SK-N-SH treated with all-trans-retinoic acid at 6 μM for 48 hours (cell line): ENCODE measurements around the gene VWA5A.

ENCODE experiments used
- ATAC-seq: fragments of 200-7000 bp; cut with Tn5 transposase; 3 replicates; pipeline ENCODE4 v1.9.1; 2020; ENCODE audit warnings: mild to moderate bottlenecking, moderate library complexity
- ARNTL ChIP-seq: fragments of 450-650 bp; formaldehyde crosslinking; IDR thresholded peaks from 2 replicates; pipeline ENCODE4 v1.5.0; 2020; ENCODE audit warnings: low read depth, mild to moderate bottlenecking, moderate library complexity, borderline replicate concordance
- BACH2 ChIP-seq: fragments of 250-450 bp; sonication (Bioruptor Pico); IDR thresholded peaks from 2 replicates; pipeline ENCODE4 v1.9.0; 2021; ENCODE audit warnings: mild to moderate bottlenecking, borderline replicate concordance
- CSDC2 ChIP-seq: fragments of 250-450 bp; sonication (Bioruptor Pico); IDR thresholded peaks from 2 replicates; pipeline ENCODE4 v1.5.0; 2020; ENCODE audit warnings: mild to moderate bottlenecking, moderate library complexity
- ESRRG ChIP-seq: fragments of 250-450 bp; sonication (Bioruptor Pico); IDR thresholded peaks from 2 replicates; pipeline ENCODE4 v1.6.1; 2021; ENCODE audit warnings: mild to moderate bottlenecking
- GLIS3 ChIP-seq: fragments of 250-450 bp; sonication (Bioruptor Pico); IDR thresholded peaks from 2 replicates; pipeline ENCODE4 v1.5.0; 2020; ENCODE audit warnings: mild to moderate bottlenecking, moderate library complexity
- ISL1 ChIP-seq: fragments of 250-450 bp; sonication (Bioruptor Pico); IDR thresholded peaks from 2 replicates; pipeline ENCODE4 v2.1.2; 2022; ENCODE audit warnings: mild to moderate bottlenecking, moderate library complexity
- OSR1 ChIP-seq: fragments of 250-450 bp; sonication (Bioruptor Pico); IDR thresholded peaks from 2 replicates; pipeline ENCODE4 v1.8.0; 2022; ENCODE audit warnings: moderate library complexity, mild to moderate bottlenecking, inconsistent platforms
- PATZ1 ChIP-seq: fragments of 250-450 bp; sonication (Bioruptor Pico); IDR thresholded peaks from 2 replicates; pipeline ENCODE4 v1.8.0; 2020; ENCODE audit warnings: mild to moderate bottlenecking, moderate library complexity, borderline replicate concordance
- PPARA ChIP-seq: fragments of 250-450 bp; sonication (Bioruptor Pico); IDR thresholded peaks from 2 replicates; pipeline ENCODE4 v1.5.0; 2020; ENCODE audit warnings: mild to moderate bottlenecking, borderline replicate concordance
- RARB ChIP-seq: fragments of 250-450 bp; sonication (Bioruptor Pico); IDR thresholded peaks from 2 replicates; pipeline ENCODE4 v1.8.0; 2021; ENCODE audit warnings: mild to moderate bottlenecking, moderate library complexity
- SNAI2 ChIP-seq: fragments of 250-450 bp; sonication (Bioruptor Pico); IDR thresholded peaks from 2 replicates; pipeline ENCODE4 v1.5.0; 2020; ENCODE audit warnings: mild to moderate bottlenecking, moderate library complexity
- TCF4 ChIP-seq: fragments of 250-450 bp; sonication (Bioruptor Pico); IDR thresholded peaks from 2 replicates; pipeline ENCODE4 v1.8.0; 2021; ENCODE audit warnings: mild to moderate bottlenecking, moderate library complexity, borderline replicate concordance
- TOX ChIP-seq: fragments of 250-450 bp; sonication (Bioruptor Pico); IDR thresholded peaks from 2 replicates; pipeline ENCODE4 v1.8.0; 2021; ENCODE audit warnings: mild to moderate bottlenecking, moderate library complexity, borderline replicate concordance
- ZC3H10 ChIP-seq: fragments of 250-450 bp; sonication (Bioruptor Pico); IDR thresholded peaks from 2 replicates; pipeline ENCODE4 v1.5.1; 2021; ENCODE audit warnings: mild to moderate bottlenecking, moderate library complexity
- ZFP3 ChIP-seq: fragments of 250-450 bp; sonication (Bioruptor Pico); IDR thresholded peaks from 2 replicates; pipeline ENCODE4 v1.5.0; 2020; ENCODE audit warnings: mild to moderate bottlenecking, moderate library complexity
- ZFP30 ChIP-seq: fragments of 450-650 bp; formaldehyde crosslinking; IDR thresholded peaks from 2 replicates; pipeline ENCODE4 v1.5.0; 2022; ENCODE audit warnings: mild to moderate bottlenecking, moderate library complexity
- ZNF565 ChIP-seq: fragments of 450-650 bp; formaldehyde crosslinking; conservative IDR thresholded peaks from 2 replicates; pipeline ENCODE4 v1.5.0; 2020; ENCODE audit warnings: low read depth, mild to moderate bottlenecking, moderate library complexity
- ZNF70 ChIP-seq: fragments of 450-650 bp; formaldehyde crosslinking; IDR thresholded peaks from 2 replicates; pipeline ENCODE4 v1.5.0; 2020; ENCODE audit warnings: mild to moderate bottlenecking, moderate library complexity
- ZNF8 ChIP-seq: fragments of 450-650 bp; formaldehyde crosslinking; IDR thresholded peaks from 2 replicates; pipeline ENCODE4 v1.5.0; 2020; ENCODE audit warnings: mild to moderate bottlenecking, moderate library complexity
- TF ChIP-seq, protein P1 (sequence below): fragments of 250-450 bp; sonication (Bioruptor Pico); IDR thresholded peaks from 2 replicates; pipeline ENCODE4 v1.5.0; 2020; ENCODE audit warnings: mild to moderate bottlenecking, moderate library complexity
- TF ChIP-seq, protein P2 (sequence below): fragments of 250-450 bp; sonication (Bioruptor Pico); IDR thresholded peaks from 2 replicates; pipeline ENCODE4 v1.5.1; 2021; ENCODE audit warnings: mild to moderate bottlenecking, moderate library complexity
- TF ChIP-seq, protein P3 (sequence below): fragments of 250-450 bp; sonication (Bioruptor Pico); IDR thresholded peaks from 2 replicates; pipeline ENCODE4 v1.5.1; 2020; ENCODE audit warnings: low read depth, mild to moderate bottlenecking, moderate library complexity

The VWA5A gene

GRCh38 chr11:124115782-124116616 is 749 bp downstream of the VWA5A start:
- ATAC-seq, result peak; percentile 65
- no peak for TF ChIP-seq ESRRG (CRISPR knock-in tag)
- TF ChIP-seq SNAI2 (CRISPR knock-in tag), result no peak
- TF ChIP-seq ZNF8 (CRISPR knock-in tag), result no peak
- TF ChIP-seq ZFP30, result no peak
- TF ChIP-seq CSDC2 (CRISPR knock-in tag), result no peak
- TF ChIP-seq PPARA (CRISPR knock-in tag), result no peak
- no peak for TF ChIP-seq ZNF565 (CRISPR knock-in tag)
- TF ChIP-seq, protein P1, sequence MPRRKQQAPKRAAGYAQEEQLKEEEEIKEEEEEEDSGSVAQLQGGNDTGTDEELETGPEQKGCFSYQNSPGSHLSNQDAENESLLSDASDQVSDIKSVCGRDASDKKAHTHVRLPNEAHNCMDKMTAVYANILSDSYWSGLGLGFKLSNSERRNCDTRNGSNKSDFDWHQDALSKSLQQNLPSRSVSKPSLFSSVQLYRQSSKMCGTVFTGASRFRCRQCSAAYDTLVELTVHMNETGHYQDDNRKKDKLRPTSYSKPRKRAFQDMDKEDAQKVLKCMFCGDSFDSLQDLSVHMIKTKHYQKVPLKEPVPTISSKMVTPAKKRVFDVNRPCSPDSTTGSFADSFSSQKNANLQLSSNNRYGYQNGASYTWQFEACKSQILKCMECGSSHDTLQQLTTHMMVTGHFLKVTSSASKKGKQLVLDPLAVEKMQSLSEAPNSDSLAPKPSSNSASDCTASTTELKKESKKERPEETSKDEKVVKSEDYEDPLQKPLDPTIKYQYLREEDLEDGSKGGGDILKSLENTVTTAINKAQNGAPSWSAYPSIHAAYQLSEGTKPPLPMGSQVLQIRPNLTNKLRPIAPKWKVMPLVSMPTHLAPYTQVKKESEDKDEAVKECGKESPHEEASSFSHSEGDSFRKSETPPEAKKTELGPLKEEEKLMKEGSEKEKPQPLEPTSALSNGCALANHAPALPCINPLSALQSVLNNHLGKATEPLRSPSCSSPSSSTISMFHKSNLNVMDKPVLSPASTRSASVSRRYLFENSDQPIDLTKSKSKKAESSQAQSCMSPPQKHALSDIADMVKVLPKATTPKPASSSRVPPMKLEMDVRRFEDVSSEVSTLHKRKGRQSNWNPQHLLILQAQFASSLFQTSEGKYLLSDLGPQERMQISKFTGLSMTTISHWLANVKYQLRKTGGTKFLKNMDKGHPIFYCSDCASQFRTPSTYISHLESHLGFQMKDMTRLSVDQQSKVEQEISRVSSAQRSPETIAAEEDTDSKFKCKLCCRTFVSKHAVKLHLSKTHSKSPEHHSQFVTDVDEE (CRISPR knock-in tag), result no peak
- no peak for TF ChIP-seq ARNTL (CRISPR knock-in tag)
- no peak for TF ChIP-seq BACH2 (CRISPR knock-in tag)
- TF ChIP-seq ZC3H10, result no peak
- no peak for TF ChIP-seq TOX (CRISPR knock-in tag)
- no peak for TF ChIP-seq ZNF70
- TF ChIP-seq TCF4, result no peak
- no peak for TF ChIP-seq PATZ1 (CRISPR knock-in tag)
- TF ChIP-seq, protein P2, sequence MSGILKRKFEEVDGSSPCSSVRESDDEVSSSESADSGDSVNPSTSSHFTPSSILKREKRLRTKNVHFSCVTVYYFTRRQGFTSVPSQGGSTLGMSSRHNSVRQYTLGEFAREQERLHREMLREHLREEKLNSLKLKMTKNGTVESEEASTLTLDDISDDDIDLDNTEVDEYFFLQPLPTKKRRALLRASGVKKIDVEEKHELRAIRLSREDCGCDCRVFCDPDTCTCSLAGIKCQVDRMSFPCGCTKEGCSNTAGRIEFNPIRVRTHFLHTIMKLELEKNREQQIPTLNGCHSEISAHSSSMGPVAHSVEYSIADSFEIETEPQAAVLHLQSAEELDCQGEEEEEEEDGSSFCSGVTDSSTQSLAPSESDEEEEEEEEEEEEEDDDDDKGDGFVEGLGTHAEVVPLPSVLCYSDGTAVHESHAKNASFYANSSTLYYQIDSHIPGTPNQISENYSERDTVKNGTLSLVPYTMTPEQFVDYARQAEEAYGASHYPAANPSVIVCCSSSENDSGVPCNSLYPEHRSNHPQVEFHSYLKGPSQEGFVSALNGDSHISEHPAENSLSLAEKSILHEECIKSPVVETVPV, result no peak
- no peak for TF ChIP-seq GLIS3 (CRISPR knock-in tag)
- TF ChIP-seq RARB, result no peak
- no peak for TF ChIP-seq OSR1 (CRISPR knock-in tag)
- no peak for TF ChIP-seq ZFP3 (CRISPR knock-in tag)

DNA sequence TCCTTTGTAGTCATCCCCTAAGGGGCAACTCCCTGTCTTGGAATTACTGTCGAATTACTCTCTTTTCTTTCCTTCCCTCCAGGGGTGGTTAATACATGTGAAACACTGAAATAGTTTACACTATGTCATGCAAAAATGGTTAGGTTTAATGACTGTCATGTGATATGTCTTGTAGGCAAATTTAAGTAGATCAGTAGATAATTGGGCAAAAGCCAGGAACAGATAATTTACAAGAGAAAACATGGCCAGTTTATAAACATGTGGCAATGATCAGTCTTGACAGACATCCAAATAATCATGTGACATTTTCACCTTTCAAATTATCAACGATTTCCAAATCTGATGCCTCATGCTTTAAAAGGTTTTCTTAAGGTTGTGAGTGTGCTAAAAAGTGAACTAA is 3.9 kb downstream of the VWA5A start:
- no peak for ATAC-seq

More for the DNA sequence above, 3.9 kb downstream of the VWA5A start:
- TF ChIP-seq, protein P2, result no peak
- TF ChIP-seq ESRRG (CRISPR knock-in tag) (no peak), OSR1 (CRISPR knock-in tag) (no peak), ZNF70 (no peak), CSDC2 (CRISPR knock-in tag) (no peak), ZFP3 (CRISPR knock-in tag) (no peak), TCF4 (no peak), BACH2 (CRISPR knock-in tag) (no peak), ISL1 (CRISPR knock-in tag) (no peak), PATZ1 (CRISPR knock-in tag) (no peak)
- TF ChIP-seq, protein P3, sequence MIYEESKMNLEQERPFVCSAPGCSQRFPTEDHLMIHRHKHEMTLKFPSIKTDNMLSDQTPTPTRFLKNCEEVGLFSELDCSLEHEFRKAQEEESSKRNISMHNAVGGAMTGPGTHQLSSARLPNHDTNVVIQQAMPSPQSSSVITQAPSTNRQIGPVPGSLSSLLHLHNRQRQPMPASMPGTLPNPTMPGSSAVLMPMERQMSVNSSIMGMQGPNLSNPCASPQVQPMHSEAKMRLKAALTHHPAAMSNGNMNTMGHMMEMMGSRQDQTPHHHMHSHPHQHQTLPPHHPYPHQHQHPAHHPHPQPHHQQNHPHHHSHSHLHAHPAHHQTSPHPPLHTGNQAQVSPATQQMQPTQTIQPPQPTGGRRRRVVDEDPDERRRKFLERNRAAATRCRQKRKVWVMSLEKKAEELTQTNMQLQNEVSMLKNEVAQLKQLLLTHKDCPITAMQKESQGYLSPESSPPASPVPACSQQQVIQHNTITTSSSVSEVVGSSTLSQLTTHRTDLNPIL (CRISPR knock-in tag), result no peak
